GM19395 (cell line): ENCODE measurements around the gene CNTFR.

Experiments used
- ATAC-seq: cut with Tn5 transposase; IDR thresholded peaks from one replicate; pipeline ENCODE4 v1.9.1; 2021; ENCODE audit warnings: mild to moderate bottlenecking, moderate library complexity; ENCODE audit not compliant: unreplicated experiment

CNTFR gene

DNA sequence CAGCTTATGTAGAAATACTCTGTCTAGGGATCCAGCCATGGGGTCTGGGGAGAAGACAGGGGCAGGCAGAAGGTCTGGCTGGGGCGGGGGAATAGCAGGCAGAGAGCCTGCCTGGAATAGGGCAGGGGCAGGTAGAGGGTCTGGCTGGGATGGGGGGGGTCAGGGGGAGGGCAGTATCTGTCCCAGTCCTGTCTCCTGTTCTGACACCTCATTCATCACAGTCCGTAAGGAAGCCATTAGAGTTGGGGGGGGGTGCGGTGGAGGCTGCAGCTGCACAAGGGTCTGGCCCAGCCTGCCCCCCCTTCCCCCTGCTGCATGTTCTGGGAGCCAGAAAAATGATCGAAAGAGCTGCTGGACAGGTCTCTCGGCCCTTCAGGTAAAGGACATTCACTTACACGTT, 32.6 kb downstream of the CNTFR start:
- no peak for ATAC-seq

DNA sequence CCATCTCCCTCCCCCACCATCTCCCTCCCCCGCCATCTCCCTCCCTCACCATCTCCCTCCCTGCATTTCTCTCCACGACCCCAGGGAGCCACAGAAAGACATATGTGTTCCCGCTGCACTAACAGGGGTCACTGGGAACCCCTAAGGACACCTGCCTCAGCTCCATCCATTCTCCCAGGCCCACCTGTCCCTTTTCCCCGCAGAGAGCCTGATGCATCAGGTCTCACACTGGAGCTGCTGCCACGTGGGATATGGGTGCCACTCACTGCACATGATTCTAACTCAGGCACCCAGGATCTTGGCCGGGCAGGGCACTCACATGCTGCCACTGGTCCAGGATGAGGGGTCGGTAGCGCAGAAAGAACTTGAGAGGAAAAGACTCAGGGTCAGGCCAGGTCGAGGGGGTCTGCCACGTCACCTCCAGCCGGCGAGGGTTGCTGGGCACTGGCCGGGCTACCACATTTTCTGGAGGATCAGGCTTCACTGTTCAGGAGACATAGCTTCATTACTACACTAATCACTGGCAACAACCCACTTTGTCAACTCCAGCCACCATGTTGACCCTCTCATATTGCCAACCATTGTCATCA, 33.5 kb downstream of the CNTFR start:
- ATAC-seq, result no peak

DNA sequence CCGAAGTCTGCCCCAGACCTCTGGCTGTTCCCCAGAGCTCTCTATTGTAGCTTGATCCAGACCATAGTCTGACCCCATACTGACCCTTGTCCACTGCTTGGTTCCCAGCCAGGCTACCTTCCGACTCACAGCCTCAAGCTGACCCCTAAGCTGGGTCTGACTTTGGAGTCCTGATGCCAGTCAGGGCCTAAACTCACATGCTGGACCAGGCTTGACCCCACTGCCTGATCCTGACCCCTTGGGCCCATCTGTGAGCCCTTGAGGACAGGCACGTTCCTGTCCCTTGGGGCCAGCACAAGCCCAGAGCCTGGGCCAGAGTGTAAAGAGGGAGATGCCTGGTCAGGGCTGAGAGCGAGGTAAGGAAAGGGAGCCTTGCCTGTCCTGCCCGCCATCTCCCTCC, 34.0 kb downstream of the CNTFR start:
- no peak for ATAC-seq

DNA sequence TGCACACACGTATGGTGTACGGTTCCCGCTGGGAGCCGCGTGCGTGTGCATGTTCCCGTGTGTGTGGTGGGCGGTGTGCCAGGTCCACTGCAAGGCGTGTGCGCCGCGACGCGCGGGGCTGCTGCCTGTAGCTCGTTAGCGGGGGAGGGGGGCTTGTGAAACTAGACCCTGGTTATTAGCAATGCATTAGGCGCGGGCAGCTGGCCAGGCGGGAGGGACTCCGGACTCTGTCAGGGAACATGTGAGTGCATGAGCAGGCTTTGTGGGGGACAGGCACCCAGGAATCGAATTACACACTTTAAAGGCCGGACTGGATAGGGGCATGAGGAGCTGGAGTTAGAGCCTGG, 34.5 kb downstream of the CNTFR start:
- ATAC-seq, result no peak

DNA sequence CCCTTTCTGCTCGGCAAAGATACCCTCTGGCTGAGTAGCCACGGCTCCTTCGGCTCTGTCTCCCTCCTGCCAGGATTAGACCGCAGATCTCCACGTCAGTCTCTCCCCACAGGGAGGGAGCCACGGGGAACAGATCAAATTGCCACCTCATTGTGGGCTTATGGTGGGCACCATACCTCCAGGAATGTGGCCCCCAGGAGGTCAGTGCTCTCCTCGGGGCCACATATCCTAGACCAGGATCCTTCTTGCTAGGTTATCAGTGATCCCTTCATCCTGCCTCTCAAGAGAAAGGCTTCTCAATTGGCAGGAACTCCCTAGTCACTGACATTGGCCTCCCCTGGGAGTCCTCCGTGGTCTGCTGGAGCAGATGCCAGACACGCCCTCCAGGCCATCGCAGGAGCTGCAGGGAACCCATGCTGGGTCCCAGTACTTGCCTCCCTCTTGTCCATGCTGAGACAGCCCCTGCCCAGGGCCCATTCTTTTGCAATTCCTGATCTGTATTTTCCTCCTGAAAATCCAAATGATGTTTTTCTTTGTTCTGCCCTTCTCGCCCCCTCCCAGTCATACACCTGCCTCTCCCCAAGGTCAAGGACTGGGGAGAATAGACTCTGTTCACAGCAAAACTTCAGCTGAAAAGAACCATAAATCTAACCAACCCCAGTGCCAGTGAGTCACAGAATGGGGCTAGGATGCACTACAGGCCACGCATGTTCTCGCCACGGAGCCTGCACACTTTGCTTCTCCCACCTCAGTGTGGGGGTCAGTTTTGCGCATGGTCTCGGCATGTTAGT, 35.1 kb downstream of the CNTFR start:
- ATAC-seq, result no peak

DNA sequence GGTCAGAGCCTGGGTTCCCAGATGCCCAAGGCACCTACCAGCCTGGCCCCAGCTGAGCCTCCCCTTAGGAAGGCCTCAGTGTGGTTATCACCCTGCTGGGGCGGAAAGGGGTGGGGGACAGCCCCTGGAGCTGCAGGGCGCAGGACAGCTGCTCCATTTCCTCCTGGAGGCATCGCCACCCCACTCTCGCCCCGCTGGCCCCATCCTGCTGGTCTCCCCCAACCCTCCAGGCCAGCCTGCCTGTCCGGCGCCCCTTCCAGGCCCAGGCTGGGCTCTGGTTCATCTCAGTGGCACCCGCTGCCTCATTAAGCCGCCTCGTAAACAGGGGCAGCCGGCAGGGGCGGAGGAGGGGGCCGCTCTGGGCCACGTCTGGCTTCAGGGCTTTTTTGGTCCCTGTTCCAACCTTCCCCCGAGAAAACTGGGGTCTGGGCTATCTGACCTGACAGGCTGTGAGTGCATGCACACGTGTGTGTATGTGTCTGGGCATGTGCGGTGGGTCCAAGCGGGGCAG, 36.0 kb downstream of the CNTFR start:
- ATAC-seq, result no peak

DNA sequence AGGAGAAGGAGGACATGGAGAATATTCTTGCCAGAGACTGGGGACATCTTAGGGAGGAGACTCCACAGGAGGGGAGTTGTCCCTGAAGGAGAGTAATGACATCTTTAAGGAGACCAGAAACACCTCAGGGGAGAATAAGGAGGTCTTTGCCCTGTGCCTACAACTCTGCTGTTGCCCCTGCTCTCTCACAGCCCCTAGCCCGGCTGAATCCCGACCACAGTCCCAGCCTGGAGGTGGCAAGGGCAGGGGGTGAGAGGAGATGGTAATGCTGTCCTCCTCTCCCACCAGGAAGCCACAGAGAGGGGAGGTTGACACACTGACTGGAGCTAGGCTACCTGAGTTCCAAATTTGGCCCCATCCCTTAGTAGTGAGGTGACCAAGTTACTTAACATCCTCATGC, 36.5 kb downstream of the CNTFR start:
- ATAC-seq, result no peak

DNA sequence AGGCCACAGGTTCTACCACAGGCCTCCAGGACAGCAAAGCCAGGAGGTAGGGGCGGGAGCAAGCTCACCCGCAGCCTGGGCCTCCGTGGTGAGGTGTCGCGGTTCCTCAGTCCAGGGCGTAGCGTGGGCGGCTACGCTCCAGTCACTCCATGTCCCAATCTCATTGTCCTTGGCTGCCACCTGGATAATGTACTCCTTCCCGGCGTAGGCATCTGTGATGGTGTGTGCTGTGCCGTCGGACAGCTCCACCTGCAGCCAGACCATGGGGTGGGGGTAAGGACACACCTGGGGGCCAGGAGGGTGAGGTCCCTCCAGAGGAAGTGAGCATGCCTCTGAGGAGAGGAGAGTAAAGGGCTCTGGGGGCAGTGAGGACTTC, 36.9 kb downstream of the CNTFR start:
- ATAC-seq, result no peak

DNA sequence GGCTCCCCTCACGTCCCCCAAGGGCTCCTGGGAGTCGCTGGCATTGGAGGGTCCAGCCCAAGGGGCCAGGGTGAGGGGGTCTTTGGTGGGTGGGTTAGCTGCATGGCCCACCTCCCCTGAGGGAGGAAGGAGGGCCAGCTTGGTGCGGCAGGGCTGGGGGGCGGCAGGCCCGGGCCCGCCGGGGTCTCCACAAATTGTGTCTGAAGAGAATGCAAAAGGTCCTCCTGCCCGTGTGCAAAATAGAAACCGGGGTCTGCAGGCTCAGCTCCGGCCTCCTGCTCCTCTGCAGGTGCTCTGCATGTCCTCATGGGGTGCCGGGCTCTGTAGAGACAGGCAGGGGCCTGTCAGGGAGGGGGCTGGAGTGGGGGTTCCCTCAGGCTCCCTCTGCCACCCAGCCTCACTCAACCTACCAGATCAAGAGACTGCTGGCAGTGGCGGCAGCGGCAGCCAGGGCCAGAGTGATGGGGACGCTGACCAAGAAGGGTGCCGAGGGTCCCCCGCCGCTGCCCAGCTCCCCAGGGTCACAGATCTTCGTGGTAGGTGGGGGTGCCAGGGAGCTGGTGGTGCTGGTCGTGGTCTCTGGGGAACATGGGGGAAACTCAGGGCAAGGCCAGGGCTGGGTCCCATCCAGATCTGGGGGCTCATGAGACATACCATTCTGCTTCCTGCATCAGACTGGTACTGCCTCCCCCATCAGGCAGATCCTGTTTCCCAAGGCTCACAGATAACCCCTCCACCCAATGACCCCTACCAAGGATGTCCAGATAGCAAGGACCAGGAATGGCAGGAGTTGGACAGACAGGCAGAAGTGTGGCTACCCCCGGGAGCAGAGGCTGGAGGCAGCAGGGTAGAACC, 37.5 kb downstream of the CNTFR start:
- ATAC-seq, result no peak

DNA sequence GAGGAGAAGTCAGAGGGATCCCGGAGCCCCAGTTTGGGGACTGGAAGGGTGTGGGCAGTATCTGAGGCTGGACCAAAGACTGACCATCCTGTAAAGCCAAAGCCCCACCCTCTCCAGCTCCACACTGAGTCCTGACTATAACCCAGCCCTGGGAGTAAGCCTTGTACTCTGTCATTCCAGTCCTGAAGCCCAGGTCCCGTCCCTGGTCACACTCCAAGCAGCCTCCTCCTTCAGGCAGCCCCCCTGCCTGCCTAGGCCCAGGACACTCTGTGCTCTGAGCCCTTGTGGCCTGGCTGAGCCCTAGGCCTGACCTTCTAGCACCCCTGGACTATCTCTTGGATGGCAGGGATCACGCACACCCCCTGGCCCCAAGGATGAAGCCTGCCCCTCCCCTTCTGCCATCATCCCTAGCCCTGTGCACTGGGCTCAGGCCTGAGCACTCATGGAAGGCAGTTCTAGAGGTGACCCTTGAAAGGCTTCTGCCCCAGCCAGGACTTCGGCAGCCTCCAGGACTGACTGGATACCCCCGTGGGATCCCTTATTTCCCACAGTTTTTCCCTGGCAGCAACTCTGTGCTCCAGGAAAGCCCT, 38.7 kb downstream of the CNTFR start:
- ATAC-seq, result no peak

DNA sequence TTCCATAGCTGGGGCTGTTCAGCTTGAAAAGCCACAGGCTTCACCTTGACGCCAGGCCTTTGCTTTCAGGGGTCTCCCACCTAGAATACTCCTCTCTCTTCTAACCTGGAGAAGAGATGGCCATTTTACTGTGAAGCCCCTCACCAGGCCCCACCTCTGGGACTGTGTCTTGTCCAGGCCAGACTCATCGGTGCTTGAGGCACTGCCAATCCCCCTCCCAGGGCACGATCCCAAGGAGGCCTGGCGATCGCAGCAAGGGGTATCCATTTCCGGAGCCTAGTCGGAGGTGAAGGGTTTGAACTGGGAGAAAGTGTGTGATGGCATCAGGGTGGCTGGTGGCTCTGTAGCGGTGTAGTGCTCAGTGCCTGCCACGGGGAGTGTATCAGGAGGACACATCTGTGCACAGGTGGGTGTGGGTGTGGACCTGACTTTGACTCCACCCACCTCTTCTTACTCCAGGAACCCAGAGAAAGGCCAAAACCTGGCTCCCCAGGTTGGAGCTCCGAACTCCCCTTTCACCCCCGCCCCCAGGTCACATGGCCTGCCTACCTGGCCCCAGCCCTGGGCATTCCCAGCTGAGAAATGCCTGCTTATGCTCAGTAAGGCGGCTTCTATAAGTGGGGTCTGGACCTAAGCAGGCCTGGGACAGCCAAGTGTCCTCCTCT, 39.4 kb downstream of the CNTFR start:
- no peak for ATAC-seq

DNA sequence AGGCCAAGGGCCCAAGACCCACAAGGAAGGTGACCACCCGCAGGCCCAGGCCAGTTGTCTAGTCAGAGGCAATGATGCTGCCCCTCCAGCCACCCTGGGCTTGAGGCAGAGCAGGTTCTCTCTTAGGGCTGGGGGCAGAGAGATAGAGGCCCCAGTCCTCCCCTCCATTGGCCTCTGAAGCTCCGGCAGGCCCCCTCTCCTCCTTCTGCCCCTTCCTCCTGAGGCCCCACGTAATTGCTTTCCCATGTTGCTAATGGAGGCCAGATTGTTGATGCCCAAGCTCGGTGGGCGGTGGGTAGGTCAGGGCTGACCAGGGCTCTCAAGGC, 40.2 kb downstream of the CNTFR start:
- no peak for ATAC-seq

DNA sequence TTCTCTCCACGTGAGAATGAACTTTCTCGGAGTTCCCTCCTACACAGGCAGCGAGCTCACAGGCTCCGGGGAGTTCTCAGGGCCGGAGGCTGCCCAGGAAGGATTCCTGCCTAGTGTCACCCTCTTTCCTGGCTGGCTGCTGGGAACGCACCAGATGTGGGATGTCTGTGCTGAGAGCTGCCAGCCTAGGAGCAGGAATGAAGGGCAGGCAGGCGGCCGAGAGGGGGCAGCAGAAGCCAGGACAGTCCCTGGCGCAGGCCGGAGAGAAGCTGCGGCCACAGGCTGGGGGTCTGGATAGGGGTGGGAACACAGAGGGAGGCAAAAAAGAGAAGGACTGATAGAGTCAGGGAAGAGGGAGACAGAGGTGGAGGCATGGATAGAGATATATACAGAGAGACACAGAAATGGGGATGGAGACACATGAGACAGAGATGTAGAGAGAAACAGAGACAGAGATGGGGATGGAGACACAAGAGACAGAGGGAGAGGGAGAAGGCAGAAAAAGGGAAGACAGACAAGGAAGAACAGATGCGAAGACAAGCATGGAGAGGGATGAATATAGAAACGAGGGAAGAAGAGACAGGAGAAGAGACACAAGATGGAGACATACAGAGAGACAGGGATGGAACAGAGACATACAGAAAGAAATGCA, 41.4 kb downstream of the CNTFR start:
- ATAC-seq, result no peak

DNA sequence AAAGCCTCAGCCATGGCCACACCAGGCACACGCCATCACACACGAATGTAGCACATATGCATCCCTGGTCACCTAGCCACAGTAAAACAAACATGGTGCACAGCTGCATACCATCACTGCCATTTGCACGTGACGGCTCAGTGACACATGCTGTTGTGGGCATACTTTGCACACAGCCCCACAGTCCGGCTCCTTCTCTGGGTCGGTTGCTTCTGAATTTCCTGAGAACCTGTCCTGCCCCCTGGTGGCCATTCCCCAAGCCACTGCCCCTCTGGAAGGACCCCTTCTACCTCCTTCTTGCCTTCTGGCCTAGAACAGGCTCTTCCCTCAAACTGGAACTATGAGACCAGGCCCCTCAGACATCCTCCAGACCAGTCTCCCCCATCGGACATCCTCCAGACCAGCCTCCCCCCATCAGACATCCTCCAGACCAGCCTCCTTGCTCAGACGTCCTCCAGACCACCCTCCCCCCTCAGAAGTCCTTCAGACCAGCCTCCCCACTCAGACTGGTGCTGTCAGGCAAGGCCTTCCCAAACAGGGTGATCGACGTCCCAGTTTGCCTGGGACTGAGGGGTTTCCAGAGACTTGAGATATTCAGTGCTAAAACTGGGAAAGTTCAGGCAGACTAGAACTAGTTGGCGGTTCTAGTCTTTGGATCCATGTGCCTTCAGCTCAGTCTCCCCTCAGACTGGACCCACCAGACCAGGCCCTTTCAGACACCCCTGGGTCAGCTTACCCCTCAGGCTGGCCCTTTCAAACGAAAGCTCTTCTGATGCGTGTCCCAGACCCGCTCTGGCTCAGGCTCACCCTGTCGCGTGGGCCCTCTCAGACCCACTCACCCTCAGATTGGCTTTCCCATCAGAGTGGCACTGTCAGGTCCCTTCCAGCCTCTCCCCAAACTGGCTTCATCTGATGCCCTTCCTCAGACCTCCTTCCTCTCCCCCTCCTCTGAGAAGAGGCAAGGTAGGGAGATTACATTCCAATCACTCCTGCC, 42.4 kb downstream of the CNTFR start:
- no peak for ATAC-seq

DNA sequence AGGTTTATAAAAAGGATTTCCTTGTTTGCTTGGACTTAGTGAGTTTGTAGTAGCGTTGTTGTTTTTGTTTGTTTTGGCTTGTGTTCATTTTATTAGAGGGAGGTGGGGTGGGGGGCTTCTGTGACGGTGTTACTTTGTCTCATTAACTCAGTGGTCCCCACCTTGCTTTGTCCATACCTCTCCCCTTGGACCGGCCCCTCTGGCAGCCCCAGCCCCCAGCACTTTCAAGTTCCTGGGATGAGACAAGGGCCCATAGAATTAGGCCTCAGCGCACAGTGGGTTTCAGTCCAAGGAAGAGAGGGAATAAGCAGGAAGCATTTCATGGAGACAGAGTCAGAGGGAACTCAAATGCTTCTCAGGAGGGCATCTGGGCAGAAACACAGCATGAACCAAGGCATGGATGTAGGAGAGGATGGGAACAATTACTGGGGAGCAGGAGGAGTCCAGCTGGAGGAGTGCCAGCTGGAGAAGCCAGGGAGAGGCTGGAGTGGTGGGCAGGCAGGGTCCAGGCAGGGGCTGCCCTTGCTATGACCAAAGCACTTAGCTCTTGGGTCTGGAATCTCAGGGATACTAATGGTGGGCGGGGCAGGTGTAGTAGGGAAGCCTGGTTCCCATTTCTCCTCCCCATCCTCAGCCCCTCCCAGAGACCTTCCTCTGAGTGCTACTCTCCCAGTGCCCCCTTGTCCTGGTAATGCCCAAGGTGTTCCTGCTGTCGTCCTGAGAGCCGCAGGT, 43.3 kb downstream of the CNTFR start:
- no peak for ATAC-seq

DNA sequence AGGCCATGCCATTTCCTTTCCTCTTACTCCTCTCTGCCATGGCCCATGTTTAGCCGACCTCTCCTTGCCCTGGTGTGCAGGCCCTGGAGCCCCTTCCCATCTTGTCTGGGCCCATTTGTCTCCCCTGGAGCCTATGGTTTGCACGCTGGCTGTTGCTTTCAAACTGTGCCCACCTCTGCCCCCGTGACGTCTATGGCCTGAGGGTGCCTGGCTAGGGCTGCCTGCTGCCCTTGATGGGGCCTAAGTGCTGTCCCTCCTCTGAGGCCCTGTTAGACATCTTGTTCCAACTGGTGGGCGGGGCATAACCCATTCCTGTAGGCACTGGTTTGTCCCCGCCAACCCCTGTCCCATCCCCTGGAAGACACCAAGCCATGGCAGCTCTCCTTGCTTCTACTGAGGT, 44.0 kb downstream of the CNTFR start:
- ATAC-seq, result no peak

DNA sequence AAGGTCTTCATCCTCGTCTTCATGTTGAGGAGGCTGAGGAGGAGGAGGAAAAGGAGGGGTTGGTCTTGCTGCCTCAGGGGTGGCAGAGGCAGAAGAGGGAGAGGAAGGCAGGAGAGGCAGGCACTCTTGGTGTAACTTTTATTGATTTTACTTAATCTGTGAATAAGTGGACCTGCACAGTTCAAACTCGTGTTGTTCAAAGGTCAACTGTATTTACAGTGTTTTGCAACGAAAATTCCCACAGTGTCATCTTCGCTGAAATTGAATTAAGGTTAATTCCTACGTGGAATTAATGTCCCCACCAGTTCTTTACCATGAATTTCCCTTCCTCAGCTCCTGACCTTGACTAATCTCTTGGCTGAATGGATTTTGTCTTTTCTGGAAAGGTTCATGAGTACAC, 45.5 kb downstream of the CNTFR start:
- no peak for ATAC-seq

DNA sequence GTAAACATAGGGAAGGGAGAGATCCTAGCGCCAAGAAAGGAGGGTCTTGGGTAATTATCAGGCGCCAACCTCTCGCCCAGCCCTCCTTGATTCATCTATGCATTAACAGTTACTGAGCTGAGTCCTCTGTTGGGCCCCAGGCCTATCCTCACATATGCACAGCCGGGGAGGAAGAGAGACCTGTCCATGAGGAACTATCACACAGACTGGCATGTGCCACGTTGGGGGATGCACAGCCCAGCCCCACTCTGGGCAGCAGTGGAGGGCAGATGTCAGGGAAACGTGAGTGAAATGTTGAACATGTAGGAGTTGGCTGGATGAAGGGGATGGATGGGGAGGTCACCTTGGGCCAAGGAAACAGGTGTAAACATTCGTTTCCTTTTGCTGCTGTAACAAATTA, 48.0 kb downstream of the CNTFR start:
- ATAC-seq, result no peak

DNA sequence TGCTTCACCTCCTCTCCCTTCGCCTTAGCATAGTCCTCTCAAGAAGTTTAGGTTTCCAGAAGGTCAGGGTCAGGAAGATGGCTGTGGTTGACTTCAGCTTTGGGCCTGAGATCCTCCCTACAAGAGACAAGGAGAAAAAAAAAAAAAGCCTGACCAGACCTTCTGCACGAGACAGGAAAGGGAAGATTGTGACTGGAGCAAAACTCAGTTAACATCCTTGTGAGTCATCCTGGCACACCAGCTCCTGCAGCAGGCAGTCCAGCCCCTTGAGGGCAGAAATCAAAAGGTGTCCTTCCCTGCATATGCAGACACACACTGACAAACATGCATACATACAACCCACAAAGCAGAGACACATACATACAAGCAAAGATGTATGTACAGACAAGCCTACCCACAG, 48.7 kb downstream of the CNTFR start:
- ATAC-seq, result no peak
